ENCODE data around the gene GRK1. TPM values are rescaled to one million over a fixed set of nuclear protein-coding genes. Genes with fewer than 3 reads are reported as not detected.

The GRK1 gene
- total and polyA plus RNA-seq, 2 of the 8 experiments (the other 6 are each of a cell fraction or from before 2014, with no cell fraction given) = 0.12 TPM; not detected in 1

DNA sequence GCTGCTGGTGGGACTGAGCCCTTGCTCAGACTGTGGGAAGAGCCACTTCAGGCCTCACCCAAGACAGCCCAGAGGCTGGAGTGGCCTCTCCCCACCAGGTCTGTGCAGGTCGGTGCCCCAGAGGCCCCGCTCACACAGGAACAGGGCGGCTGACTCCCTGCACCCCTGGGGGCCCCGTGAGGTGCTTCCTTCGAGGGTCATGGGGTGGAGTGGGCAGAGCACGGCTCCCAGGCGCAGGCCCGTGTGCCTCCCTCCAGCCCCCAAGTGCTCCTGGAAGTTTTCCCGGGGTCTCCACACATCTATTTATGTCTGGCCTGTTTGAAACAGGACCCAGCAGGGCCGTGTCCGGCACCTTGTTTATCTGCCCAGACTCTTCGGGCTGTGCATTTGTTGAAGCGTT, 82.5 kb downstream of the GRK1 start (continued):
- TF ChIP-seq CHD1 (IDR thresholded peaks at IDR 0.05; ENCODE audit: low read depth, low read length) = no peak
- TF ChIP-seq CTBP2 (IDR thresholded peaks at IDR 0.05; ENCODE audit: borderline replicate concordance, insufficient read depth, insufficient read length, low read length) = no peak
- no peak for TF ChIP-seq MAFK (IDR thresholded peaks at IDR 0.05; ENCODE audit: low read depth, low read length)
- no peak for TF ChIP-seq KDM1A (IDR thresholded peaks at IDR 0.05; ENCODE audit: borderline replicate concordance, low read length)
